HepG2 (cell line): ENCODE measurements around the gene PKP1. TPM values are rescaled to one million over a fixed set of nuclear protein-coding genes. Genes with fewer than 3 reads are reported as not detected.

Experiments
- CBX1 ChIP-seq: IDR thresholded peaks from one replicate; pipeline ENCODE4 v1.6.1; 2016; ENCODE audit warnings: antibody characterized with exemption, low read depth
- CC2D1A ChIP-seq: sonication (generic); formaldehyde crosslinking; IDR thresholded peaks from 2 replicates; pipeline ENCODE4 v1.8.1; 2023; ENCODE audit warnings: mild to moderate bottlenecking, missing genetic modification reagents
- HOXA5 ChIP-seq: sonication (generic); formaldehyde crosslinking; IDR thresholded peaks from 2 replicates; pipeline ENCODE4 v1.4.0; 2020; ENCODE audit warnings: missing genetic modification reagents
- SIX4 ChIP-seq: sonication (generic); formaldehyde crosslinking; IDR thresholded peaks from 2 replicates; pipeline ENCODE4 v1.4.0; 2020; ENCODE audit warnings: missing genetic modification reagents
- ZBTB3 ChIP-seq: sonication (generic); formaldehyde crosslinking; IDR thresholded peaks from 2 replicates; pipeline ENCODE4 v1.4.0; 2020; ENCODE audit warnings: low read depth, mild to moderate bottlenecking, moderate library complexity, missing genetic modification reagents, borderline replicate concordance
- ZNF614 ChIP-seq: IDR thresholded peaks from 2 replicates; pipeline ENCODE4 v1.6.1; 2018; ENCODE audit warnings: missing biosample characterization, missing genetic modification reagents, inconsistent platforms, borderline replicate concordance
- polyA plus RNA-seq, 8 experiments: library from polyadenylated mRNA; depleted of rRNA in 3 of 8; stranded (reverse) in 7 of 8; unstranded in 1 of 8; fragments of >200 nt; fragmentation: Illumina TruSeq in 4 of 8; extraction: Trizol in 4 of 8; gene quantifications; 2 replicates each; pipeline versions ENCODE4 v1.2.1 to v1.2.3, GENCODE V29; 2011 to 2016; ENCODE audit warnings: low read depth in 4 of 8, missing spikeins in 1 of 8, mixed read lengths in 1 of 8; ENCODE audit not compliant: insufficient read depth in 1 of 8
- total RNA-seq, 5 experiments: library from RNA; depleted of rRNA; stranded (reverse); fragments of >200 nt; fragmentation: Illumina TruSeq; extraction: Trizol; gene quantifications; 2 replicates each; pipeline ENCODE4 v1.2.3, GENCODE V29; 2016; ENCODE audit warnings: low read depth in 1 of 5
- TF ChIP-seq, protein P1 (sequence below): sonication (generic); formaldehyde crosslinking; IDR thresholded peaks from 2 replicates; pipeline ENCODE4 v1.4.0; 2020; ENCODE audit warnings: missing genetic modification reagents, mild to moderate bottlenecking, borderline replicate concordance
- TF ChIP-seq, protein P2 (sequence below): sonication (generic); formaldehyde crosslinking; IDR thresholded peaks from 2 replicates; pipeline ENCODE4 v1.4.0; 2020; ENCODE audit warnings: missing genetic modification reagents
- TF ChIP-seq, protein P3 (sequence below): IDR thresholded peaks from 2 replicates; pipeline ENCODE4 v1.6.1; 2018; ENCODE audit warnings: missing genetic modification reagents, mild to moderate bottlenecking, missing compliant biosample characterization

PKP1 gene
- total and polyA plus RNA-seq, 2 of the 13 experiments (the other 11 are each of a cell fraction or from before 2014, with no cell fraction given), result not detected

DNA sequence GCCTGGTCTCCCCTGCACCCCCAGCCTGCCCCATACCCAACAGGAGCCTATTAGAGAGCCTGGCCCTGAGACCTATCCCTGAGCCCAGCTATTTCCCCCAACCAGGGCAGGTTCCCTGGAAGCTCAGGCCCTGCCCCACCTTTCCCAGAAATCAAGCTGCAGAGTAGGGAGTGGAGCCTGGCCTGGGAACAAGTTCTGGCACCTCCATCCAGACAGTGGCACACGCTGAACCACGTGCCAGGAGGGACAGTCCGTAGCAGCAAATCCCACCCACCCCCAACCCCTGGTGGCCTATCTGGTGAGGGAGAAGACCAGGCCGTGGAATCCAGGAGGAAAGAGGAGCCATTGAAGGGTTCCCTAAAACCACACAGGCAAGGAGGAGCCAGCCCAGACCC, 71.6 kb downstream of the PKP1 start (continued):
- TF ChIP-seq, protein P1, sequence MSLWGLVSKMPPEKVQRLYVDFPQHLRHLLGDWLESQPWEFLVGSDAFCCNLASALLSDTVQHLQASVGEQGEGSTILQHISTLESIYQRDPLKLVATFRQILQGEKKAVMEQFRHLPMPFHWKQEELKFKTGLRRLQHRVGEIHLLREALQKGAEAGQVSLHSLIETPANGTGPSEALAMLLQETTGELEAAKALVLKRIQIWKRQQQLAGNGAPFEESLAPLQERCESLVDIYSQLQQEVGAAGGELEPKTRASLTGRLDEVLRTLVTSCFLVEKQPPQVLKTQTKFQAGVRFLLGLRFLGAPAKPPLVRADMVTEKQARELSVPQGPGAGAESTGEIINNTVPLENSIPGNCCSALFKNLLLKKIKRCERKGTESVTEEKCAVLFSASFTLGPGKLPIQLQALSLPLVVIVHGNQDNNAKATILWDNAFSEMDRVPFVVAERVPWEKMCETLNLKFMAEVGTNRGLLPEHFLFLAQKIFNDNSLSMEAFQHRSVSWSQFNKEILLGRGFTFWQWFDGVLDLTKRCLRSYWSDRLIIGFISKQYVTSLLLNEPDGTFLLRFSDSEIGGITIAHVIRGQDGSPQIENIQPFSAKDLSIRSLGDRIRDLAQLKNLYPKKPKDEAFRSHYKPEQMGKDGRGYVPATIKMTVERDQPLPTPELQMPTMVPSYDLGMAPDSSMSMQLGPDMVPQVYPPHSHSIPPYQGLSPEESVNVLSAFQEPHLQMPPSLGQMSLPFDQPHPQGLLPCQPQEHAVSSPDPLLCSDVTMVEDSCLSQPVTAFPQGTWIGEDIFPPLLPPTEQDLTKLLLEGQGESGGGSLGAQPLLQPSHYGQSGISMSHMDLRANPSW (CRISPR knock-in tag), result no peak
- no peak for TF ChIP-seq SIX4 (CRISPR knock-in tag)
- TF ChIP-seq, protein P2, sequence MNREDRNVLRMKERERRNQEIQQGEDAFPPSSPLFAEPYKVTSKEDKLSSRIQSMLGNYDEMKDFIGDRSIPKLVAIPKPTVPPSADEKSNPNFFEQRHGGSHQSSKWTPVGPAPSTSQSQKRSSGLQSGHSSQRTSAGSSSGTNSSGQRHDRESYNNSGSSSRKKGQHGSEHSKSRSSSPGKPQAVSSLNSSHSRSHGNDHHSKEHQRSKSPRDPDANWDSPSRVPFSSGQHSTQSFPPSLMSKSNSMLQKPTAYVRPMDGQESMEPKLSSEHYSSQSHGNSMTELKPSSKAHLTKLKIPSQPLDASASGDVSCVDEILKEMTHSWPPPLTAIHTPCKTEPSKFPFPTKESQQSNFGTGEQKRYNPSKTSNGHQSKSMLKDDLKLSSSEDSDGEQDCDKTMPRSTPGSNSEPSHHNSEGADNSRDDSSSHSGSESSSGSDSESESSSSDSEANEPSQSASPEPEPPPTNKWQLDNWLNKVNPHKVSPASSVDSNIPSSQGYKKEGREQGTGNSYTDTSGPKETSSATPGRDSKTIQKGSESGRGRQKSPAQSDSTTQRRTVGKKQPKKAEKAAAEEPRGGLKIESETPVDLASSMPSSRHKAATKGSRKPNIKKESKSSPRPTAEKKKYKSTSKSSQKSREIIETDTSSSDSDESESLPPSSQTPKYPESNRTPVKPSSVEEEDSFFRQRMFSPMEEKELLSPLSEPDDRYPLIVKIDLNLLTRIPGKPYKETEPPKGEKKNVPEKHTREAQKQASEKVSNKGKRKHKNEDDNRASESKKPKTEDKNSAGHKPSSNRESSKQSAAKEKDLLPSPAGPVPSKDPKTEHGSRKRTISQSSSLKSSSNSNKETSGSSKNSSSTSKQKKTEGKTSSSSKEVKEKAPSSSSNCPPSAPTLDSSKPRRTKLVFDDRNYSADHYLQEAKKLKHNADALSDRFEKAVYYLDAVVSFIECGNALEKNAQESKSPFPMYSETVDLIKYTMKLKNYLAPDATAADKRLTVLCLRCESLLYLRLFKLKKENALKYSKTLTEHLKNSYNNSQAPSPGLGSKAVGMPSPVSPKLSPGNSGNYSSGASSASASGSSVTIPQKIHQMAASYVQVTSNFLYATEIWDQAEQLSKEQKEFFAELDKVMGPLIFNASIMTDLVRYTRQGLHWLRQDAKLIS (CRISPR knock-in tag), result no peak
- no peak for TF ChIP-seq ZNF614 (CRISPR knock-in tag)
- no peak for TF ChIP-seq HOXA5 (CRISPR knock-in tag)
- TF ChIP-seq CBX1, result no peak
- TF ChIP-seq CC2D1A (CRISPR knock-in tag), result no peak
- TF ChIP-seq ZBTB3 (CRISPR knock-in tag), result no peak
- TF ChIP-seq, protein P3, sequence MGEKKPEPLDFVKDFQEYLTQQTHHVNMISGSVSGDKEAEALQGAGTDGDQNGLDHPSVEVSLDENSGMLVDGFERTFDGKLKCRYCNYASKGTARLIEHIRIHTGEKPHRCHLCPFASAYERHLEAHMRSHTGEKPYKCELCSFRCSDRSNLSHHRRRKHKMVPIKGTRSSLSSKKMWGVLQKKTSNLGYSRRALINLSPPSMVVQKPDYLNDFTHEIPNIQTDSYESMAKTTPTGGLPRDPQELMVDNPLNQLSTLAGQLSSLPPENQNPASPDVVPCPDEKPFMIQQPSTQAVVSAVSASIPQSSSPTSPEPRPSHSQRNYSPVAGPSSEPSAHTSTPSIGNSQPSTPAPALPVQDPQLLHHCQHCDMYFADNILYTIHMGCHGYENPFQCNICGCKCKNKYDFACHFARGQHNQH (CRISPR knock-in tag), result no peak
